HuH-7 (cell line): ENCODE measurements around the gene PIP4K2A.

Experiments used
- DNase-seq: peaks from one replicate; pipeline ENCODE4 v3.0.0; 2011; ENCODE audit warnings: low spot score

PIP4K2A gene

DNA sequence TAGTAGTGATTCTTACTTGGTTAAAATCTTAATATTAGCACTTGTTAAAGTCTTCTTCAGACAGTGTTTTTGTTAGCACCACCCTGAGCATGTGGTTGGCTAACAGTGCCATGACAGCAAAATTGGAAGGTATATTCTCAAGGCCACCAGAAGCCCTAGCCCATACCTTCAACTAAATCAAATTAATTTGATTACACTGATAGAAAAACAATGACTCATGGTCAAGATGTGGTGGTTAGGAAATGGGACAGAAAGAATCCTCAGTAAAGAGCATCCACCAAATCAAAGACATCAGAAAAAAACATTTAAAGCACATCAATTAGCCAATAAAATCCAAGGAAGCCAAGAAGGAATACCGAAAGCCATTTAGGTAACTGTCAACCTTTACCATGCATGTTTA, 75.5 kb downstream of the PIP4K2A start:
- no peak for DNase-seq

DNA sequence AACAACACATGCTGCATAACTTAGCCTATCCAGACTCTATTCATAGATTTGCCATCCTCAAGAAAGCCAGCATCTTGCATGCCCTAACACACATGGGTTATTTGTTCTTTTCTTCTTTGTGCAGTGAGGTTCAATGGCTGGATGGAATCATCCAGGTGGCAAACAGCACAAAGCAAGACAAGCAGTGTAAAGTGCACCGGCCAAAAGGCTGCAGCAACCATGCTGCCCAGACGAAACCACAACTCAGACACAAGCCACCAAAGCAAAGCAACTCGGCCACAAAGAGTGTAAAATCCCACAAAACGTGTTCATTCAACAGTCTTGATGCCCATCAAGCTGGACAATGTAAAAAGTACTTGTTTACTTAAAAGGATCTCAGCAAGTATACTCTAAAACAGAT, 76.9 kb downstream of the PIP4K2A start:
- no peak for DNase-seq

DNA sequence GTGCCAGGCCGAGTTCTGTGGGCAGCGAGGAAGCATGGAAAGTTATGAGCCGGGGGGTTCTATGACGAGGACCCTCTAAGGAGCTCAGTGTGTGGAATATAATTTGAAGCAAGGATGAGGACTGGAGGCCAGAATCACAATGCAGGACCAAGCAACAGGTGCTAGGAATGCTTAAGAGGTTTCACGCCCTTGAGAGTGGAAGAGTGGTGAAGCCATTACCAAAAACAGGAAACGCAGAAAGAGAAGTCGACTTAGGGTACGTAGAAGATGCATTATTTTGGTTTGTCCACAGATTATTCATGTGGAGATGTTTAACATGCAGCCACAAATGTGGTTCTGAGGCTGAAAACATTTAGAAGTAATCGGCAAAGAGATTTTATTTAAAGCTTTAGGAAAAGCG, 78.7 kb downstream of the PIP4K2A start:
- DNase-seq, result no peak

DNA sequence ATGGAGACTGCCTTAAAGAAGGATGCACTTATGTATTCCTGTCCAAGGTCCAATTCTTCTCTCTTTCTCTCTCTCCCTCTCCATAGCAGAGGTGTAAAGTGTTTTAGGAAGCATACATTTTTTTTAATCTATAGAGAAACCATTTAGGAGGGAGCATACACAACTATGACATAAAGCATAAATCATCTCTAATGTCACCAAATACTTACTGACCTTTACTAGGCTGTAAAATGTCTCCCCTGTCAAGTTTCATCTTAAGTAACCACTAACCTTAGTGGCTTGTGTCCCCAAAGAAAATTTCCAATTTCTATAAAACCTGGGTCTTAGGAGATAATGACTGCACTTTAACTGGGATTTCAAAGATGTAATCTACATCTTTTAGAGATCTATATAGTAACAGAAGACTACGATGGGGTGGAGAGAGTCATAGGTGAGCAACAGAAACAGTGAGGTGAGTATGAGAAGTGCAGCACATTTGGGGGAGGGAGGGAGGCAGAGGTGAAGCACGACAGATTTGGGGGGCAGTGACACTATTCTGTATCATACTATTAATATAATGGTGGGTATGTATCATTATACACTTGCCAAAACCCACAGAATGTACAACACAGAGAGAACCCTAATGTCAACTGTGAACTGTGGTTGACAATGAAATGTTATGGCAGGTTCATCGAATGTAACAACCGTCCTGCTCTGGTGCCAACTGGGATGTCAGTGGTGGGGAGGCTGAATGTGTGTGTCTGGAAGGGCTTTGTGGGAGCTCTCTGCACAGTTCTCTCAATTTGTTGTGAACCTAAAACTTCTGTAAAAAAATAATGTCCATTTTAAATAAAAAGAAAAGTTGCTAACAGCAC, 79.5 kb downstream of the PIP4K2A start:
- no peak for DNase-seq

DNA sequence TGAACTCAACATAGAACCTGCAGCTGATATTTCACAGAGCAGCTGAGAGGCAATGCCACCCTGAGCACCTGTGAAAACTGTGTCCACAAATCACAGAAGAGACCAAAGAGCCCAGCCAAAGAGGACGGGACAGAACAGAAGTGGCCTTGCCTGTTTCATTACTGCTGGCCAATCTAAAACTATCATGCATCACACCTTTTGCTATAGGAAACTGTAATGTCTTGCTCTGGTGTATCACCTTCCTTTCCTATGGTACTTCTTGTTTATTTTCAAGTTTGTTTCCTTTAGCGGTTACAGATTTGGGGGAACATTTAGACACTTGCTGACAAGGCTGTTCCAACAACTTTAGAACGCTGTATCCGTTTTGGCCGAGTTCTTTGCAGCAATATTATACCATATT, 80.3 kb downstream of the PIP4K2A start:
- no peak for DNase-seq

DNA sequence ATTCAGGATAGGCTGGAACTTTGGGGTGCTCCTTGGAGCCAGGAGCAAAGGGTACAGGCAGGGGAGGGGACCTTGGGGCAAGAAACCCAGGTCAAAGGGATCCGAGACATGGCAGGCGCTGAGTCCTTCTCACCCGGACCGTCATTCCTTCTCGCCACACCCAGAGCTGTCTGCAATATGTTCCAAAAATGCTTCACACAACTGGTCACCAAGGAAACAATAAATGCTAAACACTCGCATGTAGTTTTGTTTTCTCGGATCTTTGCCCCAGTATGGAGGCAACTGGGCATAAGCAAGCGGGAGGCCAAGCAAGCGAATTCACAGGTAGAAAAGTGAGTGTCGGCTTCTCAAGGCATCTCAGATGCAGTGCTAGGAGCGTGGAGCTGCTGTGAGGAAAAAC, 80.8 kb downstream of the PIP4K2A start:
- no peak for DNase-seq

DNA sequence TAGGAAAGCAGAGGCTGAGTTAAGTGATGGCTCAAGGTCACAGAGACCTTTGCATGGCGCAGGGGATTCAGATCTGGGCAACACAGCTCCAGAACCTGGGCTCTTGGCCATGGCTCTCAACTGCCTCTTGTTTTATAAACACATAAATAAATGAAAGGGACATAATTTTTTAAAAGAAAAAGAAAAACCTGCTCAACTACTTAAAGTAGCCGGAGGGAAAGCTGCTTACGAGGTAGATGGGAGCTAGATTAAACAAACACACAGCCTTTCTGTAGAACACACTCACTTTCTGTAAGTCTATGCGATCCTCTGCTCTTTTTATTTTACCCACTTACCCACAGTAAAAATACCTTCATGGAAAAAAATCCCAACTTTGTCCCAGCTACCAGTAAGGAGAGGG, 81.3 kb downstream of the PIP4K2A start:
- no peak for DNase-seq

DNA sequence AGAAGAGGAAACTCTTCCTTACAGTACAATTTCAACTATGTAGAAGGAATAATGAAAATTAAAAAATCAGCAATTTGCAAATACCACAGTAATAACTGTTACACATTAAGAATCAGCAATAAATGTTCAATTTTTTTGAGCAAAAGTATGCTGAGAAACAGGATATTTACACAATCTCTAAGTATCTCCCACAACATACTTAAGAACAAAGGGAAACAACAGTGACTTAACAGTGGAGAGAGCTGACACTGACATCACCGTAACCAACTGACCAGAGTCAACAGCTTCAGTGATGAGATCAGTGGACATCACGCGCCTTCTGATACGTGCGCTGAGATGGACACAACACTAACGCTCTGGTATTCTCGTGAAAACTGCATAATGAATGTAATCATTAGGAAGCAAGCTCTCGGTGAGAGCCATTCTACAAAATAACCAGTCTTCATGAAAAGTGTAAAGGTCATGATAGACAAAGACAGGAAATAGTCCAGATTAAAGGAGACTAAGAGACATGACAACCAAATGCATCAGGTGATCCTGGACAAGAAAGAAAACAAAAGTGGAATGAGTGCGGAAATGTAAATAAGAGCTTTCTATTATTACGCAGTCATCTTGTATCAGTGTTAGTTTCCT, 82.6 kb downstream of the PIP4K2A start:
- DNase-seq, result no peak

DNA sequence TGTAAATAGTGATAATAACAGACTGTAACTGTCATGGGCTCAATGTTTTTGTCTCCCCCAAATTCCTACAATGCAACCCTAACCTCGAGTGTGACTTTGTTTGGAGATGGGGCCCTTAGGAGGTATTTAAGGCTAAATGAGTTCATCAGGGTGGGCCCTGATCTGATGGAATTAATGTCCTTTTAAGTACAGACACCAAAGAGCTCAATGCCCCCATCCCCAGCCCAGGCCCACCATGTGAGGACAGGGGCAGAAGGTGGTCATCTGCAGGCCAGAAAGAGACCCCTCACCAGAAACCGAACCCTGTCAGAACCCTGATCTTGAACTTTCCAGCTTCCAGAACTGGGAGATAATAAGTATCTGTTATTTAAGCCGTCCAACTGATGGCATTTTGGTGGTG, 83.2 kb downstream of the PIP4K2A start:
- DNase-seq, result no peak

DNA sequence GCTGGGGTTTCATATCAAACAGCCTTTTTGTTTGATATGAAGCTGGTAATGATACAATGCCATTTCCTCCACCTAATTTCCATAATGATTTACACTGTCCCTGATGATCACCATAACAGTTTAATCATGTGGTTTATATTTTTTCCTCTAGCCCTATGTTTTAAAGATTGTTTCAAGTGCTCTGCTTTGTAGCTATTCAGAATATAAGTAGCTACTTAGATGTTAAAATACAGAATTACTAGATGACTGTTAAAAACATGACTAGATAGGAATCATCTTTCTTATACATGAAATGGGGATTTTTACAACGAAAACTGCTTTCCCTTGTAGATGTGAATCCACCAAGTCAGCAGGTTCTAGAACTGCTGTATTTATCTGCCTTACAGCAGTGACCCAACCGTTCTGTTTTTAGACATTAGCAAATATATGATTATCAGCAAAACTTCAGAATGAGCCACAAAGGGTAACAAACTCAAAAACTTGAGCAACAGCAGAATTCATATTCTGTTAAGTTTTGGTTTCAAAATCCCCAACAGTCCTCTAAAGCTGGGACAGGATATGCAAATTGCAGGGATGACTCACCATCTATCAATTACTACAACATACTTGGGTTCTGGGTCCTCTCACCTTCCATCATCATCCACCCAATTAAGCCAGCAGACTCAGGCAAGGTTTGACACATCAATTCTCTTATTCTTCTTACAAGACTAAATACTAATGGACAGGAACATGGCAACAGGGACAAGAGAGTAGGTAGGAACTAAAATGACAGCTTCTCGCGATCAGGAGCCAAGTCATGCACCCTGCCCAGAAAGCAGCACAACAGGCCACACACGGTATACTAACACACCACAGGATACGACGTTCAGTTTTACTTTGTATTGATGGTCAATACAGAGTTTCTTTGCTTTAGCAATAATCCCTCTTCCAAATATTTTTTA, 83.9 kb downstream of the PIP4K2A start:
- no peak for DNase-seq

DNA sequence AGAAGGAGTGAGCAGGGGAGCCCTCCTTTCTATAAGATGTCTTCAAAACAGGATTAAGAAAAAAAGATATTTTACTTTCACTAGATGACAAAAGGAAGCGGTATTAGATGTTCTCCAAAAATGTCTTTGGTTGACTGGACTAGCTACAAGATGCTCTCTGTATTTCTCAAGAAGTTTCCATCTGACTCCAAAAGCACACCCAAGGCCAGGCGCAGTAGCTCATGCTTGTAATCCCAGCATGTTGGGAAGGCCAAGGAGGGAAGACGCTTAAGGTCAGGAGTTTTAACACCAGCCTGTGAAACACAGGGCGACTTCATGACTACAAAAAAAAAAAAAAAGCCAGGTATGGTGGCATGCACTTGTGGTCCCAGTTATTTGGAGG, 84.5 kb downstream of the PIP4K2A start:
- DNase-seq, result no peak

DNA sequence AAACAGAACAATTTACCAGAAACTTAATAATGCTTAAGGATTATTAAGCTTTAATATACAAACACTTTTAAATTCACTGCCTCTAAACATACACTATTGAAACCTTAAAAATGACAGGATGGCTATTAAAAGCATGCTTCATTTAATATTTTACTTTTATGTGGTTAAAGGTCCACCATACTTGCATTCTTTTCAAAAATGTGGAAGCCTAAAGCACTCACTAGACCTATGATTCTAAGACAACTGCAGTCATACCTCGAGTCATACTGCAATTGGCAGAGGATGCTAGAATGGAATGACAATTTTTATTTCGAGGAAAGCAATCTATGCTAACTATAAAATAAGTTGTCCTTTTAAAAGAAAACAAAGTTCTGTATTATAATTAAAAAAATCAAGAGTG, 85.3 kb downstream of the PIP4K2A start:
- DNase-seq, result no peak

DNA sequence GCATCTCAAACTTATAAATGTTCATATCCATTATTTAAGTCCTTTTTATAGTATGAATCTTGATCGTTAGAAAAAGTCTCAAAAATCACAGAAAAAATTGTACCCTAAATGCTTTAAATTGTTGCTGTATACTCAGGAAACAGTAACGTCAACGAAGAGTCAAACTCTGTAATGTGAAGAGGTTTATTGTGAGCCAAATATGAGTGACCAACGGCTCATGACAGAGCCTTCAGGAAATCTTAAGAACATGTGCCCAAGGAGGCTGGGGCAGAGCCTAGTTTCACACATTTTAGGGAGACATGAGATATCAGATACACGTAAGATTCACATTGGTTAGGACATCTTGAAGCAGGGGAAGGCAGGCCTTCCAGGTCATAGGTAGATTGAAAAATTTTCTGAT, 86.1 kb downstream of the PIP4K2A start:
- DNase-seq, result no peak

DNA sequence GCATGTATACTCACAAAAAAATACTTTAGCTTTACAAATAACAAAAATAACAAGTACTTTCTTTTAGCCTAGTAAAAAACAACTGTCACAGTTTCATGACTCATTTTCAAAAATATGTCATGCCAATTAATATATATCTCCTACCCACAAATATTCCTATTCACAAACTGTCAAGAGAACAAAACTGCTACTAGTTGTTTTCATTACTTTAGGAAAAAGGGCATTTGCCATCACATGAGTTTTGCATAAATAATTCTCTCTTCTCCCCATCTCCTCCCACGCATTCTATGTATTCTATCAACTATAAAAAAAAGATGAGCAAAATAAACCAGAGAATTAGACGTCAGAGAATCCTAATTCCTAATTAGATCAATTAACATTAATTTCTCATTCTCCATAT, 87.6 kb downstream of the PIP4K2A start:
- no peak for DNase-seq

DNA sequence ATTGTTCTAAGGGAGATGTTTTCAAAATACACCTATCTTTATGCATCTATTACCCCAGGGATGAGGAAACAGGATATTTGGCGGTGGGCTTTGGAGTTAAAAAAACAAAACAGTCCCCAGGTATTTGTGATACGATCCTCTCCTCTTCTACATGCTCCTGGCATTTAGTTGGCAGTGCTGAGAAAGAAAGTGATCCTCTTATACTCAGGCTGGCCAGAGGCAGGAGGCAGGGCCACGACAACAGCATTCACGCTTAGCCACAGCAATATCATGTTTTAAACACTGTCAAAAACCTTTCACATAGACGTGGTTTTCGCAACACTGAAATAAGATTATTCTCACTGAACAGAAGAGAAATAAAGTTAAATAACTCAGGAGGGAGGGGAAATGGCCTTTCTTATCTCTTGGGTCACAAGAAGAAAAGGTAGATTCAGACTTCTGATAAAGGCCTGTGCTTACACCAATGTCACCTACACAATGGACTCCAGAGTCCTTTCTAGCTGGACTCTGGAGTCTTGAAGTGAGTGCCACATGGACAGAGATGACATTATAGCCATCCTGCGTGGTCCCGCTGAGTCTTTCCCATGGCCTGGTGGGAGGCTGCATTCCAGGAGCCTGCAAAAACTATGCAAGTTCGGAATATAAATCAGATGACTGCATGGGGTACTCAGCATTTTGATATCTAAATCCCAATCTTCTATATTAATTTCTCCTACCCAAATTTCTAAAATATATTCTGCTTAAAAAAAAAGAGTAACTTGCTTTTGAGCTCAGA, 88.7 kb downstream of the PIP4K2A start:
- DNase-seq, result no peak

DNA sequence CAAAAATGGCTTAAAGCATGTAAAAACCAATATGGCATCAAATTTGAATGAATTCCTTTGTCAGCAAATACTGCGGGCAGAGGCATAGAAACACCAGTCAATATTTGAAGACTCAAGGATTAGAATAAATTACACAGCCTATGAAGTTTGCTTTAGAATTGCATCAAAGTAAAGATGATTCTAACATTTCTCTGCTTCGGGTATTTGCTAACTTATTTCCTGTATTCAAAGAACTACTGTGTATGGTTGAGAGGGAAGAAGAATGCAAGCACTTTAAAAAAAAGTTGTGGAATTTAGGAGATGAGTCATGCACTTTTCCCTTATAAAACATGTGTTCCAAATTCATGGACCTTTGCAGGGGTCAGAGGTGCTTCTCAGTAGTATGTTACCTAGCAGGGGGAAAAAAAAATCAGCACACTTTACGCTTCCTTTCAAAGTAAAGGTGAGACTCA, 90.1 kb downstream of the PIP4K2A start:
- no peak for DNase-seq

DNA sequence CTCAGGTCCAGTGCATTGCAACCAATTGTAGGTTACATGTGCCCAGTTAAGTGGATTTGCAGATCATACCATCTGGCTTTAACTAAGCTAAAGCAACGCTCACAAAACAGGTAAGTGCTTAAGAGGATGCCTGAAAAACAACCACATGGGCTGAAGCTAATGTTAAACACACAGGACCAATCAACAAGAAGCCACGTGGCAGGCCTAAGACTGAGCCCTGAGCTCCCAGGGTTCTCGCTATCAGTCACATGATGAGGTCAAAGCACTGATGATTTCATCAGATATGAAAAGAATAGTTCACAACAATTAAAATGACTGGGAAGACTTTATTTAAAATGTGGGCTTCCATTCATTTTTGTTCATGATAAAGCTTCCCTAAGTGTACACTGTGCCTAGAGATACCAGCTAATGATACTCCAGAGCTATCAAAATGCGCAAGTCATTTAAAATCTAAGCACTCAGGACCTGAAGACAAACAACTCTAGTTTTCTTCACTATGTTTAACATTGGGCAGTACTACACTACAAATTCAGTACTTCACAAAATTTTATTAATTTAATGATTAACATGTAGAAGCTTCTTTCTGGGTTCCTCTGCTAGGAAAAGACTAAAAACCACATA, 90.6 kb downstream of the PIP4K2A start:
- no peak for DNase-seq

DNA sequence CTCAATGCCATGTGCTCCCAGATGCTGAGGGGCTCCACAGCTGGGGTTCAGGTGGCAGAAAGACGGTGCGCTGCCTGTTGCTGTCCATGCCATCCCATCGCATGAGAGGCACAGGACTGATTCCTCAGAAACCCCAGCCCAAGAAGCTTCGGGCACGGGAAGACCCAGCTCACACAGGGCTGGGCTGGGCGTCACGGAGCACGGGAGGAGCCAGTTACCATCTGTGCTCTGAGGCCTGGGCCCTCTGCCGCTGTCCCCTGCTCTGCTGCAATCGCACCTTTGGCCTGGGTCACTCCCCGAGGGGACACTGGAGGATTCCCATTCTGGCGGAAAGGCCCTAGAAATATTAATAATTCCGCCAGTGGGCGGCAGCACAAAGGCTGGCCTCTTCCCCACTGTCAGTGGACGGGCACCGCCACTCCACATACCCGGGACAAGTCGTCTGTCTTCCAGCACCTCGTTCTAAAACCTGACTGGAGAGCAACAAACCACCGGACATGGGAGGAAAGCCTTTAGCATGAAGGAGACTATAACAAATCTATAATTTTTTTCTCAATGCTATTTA, 92.1 kb downstream of the PIP4K2A start:
- no peak for DNase-seq

DNA sequence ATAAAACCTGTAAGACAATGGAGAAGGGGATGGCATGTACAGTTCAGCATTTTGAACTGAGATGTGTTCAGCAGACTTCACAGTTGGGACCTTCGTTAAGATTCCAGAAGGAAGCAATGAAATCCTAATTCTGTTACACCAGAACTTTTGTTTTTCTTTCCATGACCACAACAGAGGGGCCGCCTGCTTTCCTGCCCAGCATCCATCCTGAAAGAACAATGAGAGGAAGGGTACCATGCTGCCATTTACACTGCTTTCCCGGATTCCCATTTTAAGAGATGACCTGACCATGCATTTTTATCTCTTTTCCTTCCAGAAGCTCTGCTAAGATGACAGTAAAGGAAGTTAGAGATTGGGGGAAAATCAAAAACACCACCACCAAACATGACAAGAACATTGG, 92.7 kb downstream of the PIP4K2A start:
- DNase-seq, result no peak

DNA sequence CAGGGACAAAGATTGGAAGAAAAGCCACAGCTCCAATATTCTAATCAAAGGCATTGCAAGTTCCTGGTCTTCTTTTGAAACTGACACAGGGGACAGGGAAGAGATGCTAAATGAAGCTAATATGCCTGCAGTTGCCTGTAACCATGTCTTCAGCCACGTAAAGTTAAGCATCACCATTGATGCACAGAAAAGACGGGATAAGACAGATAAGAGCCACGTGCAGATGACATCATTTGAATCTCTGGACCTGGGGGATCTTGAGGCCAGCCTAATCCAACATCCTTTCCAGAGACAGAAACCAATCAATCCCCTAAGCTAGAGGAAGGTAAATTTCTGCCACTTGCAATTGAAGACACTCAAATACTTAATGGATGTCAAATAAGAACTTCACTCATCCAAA, 93.4 kb downstream of the PIP4K2A start:
- no peak for DNase-seq
